OCI-M2 (cell line): Measurements from ENCODE around the gene DNAJC27.

Experiments
- DNase-seq: peaks from one replicate; lab custom pipeline; 2025; ENCODE audit not compliant: unreplicated experiment; lab: John Stamatoyannopoulos, UW

The DNAJC27 gene

DNA sequence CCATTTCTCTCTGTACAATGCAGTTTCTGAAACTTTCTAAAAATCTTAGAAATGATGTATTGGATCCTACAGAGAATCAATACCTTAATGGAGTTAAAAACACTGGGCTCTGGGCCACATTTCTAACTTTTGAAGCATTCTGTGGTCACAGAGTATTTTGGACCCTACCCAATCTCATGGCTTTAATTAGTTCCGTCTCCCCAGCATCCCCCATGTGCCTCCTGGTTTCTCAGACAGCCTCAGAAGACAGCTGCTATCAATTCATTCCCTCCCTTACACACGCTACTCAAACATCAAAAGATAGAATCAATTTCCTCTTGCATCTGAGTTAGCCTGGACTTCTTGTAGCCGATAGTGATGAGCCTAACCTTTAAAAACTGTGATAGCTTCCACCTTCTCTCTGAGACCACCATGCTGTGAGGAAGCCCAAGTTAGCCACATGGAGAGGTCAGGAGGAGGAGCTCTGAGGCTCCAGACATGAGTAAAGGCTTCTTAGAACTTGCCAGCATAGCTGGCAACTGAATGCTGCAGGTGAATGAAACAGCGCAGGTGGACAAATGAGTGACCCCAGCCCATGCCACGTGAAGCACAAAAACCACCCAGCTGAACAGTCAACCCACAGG is 62.1 kb downstream of the DNAJC27 start:
- no peak for DNase-seq

GRCh38 chr2:24908461-24908901 is 63.3 kb downstream of the DNAJC27 start:
- DNase-seq = no peak

DNA sequence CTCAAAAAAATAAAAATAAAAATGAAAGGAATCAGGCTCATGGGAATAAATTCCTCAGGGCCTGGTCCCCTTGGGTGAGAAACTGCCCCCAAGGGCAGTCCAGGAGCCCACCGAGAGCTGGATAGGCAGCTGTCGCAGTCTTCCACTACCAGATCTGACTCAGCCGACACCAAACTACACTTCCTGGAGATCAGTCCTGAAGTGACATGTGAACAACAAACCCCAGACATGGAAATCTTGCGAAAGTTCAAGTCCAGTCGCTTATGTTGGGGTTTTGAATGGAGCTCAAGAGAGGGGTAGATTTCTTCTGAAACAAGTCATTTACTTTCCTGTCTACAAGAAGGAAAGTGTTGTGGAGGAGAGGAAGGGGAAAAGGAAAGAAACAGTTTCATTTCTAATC is 64.6 kb downstream of the DNAJC27 start:
- DNase-seq = no peak

- DNase-seq = no peak
Measured at GRCh38 chr2:24906466-24906865, 65.3 kb downstream of the DNAJC27 start.

DNA sequence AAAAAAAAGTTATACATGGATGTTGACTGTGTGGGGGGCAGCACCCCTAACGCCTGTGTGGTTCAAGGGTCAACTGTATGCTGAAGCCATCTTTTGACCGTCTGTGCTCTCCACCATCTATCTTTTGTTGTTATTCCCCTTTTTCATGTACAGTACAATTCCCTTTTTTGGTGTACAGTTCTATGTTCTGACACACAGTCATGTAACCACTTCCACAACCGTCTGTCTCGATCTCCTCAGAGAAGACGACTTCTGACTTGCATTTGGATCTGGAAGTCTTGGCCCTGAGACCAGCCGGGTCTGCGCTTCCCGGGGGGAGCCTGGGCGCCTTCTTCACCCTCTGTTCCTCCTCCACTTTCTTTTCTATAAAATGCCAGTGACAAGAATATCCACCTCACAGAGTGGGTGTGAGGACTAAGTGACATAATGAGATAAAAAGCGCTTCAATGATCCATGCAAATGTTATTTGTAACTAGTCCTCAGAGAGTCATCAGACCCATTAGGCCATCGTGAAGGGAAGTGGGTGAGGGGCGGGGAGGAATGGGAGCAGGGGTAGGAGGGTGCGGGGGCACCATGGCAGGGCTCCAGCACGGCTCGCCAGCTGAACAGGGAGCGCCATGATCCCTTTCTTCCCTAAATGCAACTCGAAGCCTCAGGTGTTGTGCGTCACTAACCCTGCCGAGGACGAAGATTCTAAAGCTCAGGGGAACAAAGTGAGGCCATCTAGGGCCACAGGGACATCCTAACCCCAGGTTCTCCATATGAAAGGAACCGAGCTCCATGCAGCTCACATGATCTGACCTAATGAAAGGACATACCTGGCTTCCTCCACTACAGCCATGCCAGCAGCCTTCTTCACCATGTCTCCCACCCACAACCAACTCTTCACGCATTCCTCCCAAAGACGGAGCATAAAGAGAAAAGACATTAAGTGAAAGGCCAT is 68.3 kb downstream of the DNAJC27 start:
- no peak for DNase-seq

GRCh38 chr2:24899361-24899910 is 72.3 kb downstream of the DNAJC27 start:
- DNase-seq = no peak

DNA sequence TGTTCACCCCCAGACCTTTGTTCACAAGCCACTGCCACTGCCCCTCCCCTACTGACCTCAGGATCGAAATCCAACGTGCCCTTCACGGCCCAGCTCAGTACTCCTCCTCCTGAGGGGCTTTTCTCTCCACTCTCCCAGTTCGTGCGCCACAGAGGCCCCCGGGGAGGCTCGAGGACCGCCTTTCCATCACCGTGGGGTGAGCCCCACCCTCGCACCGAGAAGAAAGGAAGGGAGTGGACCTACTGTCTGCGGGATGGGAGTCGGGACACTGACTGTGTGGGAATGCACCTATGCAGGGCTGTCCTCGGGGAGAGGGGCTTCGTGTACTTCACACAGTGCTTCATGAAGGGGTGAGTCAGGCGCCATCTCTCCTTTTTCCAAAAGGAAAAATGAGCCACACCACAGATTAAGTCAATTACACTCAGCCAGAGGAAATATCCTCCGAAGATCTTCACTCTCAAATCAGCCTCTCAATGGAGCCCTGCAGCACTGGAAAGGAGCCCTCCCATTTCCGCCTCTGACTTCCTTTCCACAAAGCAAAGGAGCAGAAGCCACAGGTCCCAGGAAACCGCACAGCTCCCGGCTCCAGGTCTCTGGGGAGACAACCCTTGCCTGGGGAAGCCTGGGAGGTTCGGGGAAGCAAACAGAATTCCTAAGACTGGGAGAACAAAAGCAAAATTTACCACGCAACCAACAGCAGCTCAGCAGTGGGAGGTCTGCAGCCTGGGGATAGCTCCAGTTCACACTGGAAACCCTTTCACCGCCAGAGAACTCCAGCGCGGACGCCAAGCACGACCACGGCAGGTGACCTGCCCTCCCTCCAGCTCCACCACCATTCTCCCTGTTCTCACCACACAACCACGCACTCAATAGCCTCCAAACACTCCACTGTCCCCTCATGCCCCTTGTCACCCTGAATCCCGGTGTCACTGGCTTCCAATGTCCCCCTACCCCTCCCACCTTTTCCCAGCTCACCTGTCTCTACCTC is 73.3 kb downstream of the DNAJC27 start:
- no peak for DNase-seq

- DNase-seq = no peak
Measured at GRCh38 chr2:24894750-24895149, 77.0 kb downstream of the DNAJC27 start.

DNA sequence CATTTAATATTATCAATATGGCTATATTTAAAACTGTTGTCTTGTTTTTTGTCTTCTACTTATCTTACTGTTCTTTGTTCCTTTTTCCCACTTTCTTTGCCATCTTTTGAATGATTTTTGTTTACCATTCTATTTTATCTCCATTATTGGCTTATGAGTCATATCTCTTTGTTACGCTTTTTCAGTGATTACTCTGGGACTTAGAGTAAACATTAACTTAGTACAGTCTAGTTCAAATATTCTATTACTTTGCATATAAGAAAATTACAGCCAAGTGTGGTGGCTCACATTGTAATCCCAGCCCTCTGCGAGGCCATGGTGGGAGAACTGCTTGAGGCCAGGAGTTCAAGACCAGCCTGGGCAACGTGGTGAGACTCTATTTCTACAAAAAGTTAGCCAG is 77.8 kb downstream of the DNAJC27 start:
- DNase-seq = no peak
